Fibroblast of pulmonary artery (primary cell): ENCODE results near the gene EID2B.
A peak's percentile ranks its signal among the peaks of the same experiment; 100 is the strongest.

Source experiments
- DNase-seq: peaks from one replicate; pipeline ENCODE4 v3.0.0-alpha.2; 2010; ENCODE audit warnings: low read depth
- H3K4me3 ChIP-seq: replicated peaks from 2 replicates; pipeline ENCODE4 v1.5.1; 2011; ENCODE audit warnings: low read depth, mild to moderate bottlenecking, control low read depth, low read length, moderate library complexity
- TF ChIP-seq, protein P1 (sequence below): IDR thresholded peaks from 2 replicates; pipeline ENCODE4 v1.5.1; 2011; ENCODE audit warnings: mild to moderate bottlenecking, control low read depth, low read length, inconsistent platforms; ENCODE audit errors: missing control alignments

Gene EID2B, protein sequence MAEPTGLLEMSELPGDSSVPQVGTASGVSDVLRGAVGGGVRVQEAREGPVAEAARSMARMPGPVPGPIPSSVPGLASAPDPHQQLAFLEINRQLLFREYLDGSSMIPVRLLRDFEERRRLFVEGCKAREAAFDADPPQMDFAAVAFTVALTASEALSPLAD

DNA sequence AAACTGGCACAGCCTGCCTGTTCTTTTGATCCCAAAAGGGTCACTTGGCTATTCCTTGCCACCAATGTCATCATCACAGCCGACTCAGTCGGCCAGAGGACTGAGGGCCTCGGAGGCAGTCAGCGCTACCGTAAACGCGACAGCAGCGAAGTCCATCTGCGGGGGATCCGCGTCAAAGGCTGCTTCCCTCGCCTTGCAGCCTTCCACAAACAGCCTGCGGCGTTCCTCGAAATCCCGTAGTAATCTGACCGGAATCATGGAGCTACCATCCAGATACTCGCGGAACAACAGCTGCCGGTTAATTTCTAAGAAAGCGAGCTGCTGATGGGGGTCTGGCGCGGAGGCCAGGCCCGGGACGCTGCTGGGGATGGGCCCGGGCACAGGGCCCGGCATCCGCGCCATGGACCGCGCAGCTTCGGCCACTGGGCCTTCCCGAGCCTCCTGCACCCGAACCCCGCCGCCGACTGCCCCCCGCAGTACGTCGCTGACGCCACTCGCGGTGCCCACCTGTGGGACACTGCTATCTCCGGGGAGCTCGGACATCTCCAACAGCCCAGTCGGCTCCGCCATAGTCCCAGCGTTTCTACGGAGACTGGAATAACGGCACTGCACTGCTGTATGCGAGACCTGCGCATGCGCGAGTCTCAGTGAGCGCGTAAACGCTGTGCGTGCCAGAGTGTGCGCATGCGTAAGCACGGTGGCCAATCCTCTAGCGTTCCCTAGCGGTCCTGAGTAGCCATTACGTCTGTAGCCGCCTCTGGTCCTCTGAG is at the start of gene EID2B:
TSS of gene EID2B (minus strand) at position 620 of the 770 bp plus-strand sequence. CDS start at position 570, 50 bp downstream.
- peak; percentile 98 for DNase-seq
- TF ChIP-seq, protein P1, sequence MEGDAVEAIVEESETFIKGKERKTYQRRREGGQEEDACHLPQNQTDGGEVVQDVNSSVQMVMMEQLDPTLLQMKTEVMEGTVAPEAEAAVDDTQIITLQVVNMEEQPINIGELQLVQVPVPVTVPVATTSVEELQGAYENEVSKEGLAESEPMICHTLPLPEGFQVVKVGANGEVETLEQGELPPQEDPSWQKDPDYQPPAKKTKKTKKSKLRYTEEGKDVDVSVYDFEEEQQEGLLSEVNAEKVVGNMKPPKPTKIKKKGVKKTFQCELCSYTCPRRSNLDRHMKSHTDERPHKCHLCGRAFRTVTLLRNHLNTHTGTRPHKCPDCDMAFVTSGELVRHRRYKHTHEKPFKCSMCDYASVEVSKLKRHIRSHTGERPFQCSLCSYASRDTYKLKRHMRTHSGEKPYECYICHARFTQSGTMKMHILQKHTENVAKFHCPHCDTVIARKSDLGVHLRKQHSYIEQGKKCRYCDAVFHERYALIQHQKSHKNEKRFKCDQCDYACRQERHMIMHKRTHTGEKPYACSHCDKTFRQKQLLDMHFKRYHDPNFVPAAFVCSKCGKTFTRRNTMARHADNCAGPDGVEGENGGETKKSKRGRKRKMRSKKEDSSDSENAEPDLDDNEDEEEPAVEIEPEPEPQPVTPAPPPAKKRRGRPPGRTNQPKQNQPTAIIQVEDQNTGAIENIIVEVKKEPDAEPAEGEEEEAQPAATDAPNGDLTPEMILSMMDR = peak; percentile 98

DNA sequence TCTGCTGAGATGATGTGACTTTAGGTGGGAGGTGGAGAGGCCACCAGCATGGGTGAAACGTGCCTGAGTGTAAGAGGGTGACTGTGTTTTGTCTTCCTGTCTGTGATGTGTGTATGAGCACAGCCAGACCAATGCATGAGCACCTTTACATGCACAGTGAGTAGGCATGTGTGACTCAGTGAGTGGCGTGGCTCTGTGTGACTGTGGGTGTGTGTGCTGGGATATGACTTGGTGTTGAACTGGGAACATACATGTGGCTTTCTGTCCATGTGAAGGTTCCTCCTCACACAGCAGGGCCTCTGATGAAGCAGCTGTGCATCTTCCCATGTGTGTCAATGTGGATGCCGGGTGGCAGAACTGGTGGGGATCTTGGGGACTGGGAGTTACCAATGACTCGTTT is 49.8 kb upstream of the EID2B start:
- TF ChIP-seq, protein P1 = no peak
- DNase-seq = no peak
- H3K4me3 ChIP-seq = no peak overlapping the region

More for the DNA sequence above, at the start of gene EID2B:
- peak within 1 kb of the TSS; percentile 88 for H3K4me3 ChIP-seq

DNA sequence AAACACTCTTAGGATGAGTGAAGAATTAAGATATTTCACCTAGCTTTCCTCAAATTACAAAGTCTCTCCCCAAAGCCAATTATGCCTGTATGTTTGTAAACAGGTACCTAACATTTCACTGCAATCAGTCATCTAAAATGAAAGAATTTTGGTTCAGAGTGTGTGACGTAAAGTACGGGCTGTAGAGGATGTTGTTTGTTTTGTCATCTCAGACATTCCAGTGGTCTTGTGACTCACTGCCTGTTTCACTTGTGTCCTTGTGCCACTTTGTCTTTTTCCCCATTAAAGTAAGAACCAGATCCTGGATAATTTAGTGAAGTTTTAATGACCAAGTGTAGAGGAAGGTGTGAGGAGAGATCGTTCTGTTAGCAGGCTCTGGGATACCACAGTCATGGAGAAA is 36.0 kb upstream of the EID2B start:
- H3K4me3 ChIP-seq = no peak overlapping the region
- TF ChIP-seq, protein P1 = no peak
- peak; percentile 7 for DNase-seq

DNA sequence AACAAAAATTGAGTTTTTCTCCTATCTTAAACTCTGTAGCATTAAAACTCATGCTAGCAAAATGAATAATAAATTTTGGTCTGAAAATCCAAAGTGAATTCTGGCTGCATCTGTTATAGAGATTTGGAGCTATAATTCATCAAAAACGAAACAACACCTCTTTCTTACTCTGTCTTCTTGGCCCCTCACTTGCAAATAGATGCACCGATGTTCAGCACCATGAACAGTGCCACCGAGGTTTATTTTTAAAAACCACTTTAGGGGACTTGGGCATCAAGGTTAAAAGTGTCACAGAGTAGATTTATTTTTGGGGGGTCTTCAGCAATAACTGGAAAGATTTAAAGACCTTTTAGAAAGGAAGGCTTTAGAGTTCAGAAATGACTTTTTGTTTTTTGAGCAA is 33.4 kb upstream of the EID2B start:
- DNase-seq = peak; percentile 3
- no peak overlapping the region for H3K4me3 ChIP-seq
- TF ChIP-seq, protein P1 = no peak

DNA sequence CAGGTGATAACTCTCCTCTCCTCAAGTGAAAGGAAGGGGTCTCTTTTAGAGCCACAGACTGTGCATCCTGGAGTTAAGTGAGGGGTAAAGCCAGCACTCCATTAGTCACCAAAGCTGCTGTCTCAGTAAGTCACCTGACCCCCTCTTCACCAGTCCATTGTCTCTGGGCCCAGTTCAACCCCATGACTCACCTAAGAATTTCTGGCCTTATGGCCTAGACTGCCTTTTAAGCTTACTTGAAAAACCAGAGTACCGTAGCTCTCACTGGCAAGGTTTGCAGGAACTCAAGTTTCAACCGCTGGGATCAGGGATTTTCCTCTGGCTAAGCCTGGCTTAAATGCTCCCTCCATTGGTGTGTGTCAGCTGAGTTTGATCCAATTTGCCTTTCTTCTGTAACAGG is 30.8 kb upstream of the EID2B start:
- no peak overlapping the region for H3K4me3 ChIP-seq
- TF ChIP-seq, protein P1 = no peak
- peak; percentile 40 for DNase-seq

DNA sequence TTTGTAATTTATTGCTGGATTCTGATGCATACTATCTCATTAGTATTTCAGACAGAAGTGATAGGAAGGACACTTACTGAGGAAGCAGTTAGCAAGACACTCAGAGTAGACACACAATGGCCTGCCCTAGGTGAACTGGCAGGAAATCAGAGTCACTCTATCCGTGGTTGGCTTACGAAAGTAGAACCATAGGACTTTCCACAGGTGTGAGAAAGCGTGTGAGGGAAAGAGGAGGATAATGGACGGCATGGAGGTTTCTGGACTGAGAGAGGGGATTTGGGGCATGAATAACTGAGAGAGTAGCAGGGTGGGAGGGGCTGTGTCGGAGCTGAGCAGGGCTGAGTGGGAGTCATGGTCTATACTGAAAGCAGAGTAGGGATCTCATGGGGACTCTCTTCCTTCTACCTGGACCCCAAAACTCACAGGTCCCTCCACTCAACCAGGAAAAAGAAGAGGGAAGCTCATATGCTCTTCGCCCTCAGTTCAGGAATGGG is 26.0 kb upstream of the EID2B start:
- TF ChIP-seq, protein P1 = no peak
- H3K4me3 ChIP-seq = no peak overlapping the region
- DNase-seq = no peak
